GM12878 (cell line): ENCODE measurements around the gene ARMC2. TPM values are rescaled to one million over a fixed set of nuclear protein-coding genes. Genes with fewer than 3 reads are reported as not detected.

ENCODE experiments used
- BCL11A ChIP-seq: IDR thresholded peaks from 2 replicates; pipeline ENCODE4 v1.6.1; 2011; ENCODE audit warnings: low read depth, low read length
- CBX3 ChIP-seq: fragments of 200-600 bp; sonication (generic); IDR thresholded peaks from 2 replicates; pipeline ENCODE4 v1.6.1; 2016; ENCODE audit warnings: low read depth, borderline replicate concordance
- CEBPB ChIP-seq, 2 experiments: fragments of 150-350 bp in 1 of 2; IDR thresholded peaks; 2 replicates each; pipeline ENCODE4 v1.6.1; 2012 to 2014; ENCODE audit warnings: low read depth in 2 of 2, low read length in 2 of 2, borderline replicate concordance in 1 of 2, inconsistent platforms in 1 of 2
- ESRRA ChIP-seq: IDR thresholded peaks from 2 replicates; pipeline ENCODE4 v1.6.1; 2012; ENCODE audit warnings: mild to moderate bottlenecking, low read length, improper control_type of control experiment
- FOXM1 ChIP-seq: IDR thresholded peaks from 2 replicates; pipeline ENCODE4 v1.6.1; 2012; ENCODE audit warnings: low read depth, mild to moderate bottlenecking, inconsistent platforms, low read length, moderate library complexity
- HCFC1 ChIP-seq: fragments of 150-350 bp; IDR thresholded peaks from 2 replicates; pipeline ENCODE4 v1.6.1; 2014; ENCODE audit warnings: low read length
- LARP7 ChIP-seq: fragments of 450-650 bp; IDR thresholded peaks from 2 replicates; pipeline ENCODE4 v1.6.1; 2017; ENCODE audit warnings: mild to moderate bottlenecking
- PAX5 ChIP-seq: IDR thresholded peaks from 2 replicates; pipeline ENCODE4 v1.6.1; 2011; ENCODE audit warnings: low read depth, low read length, borderline replicate concordance
- PAX8 ChIP-seq: fragments of 450-650 bp; IDR thresholded peaks from 2 replicates; pipeline ENCODE4 v1.6.1; 2017; ENCODE audit warnings: mild to moderate bottlenecking, moderate library complexity
- PML ChIP-seq: IDR thresholded peaks from 2 replicates; pipeline ENCODE4 v1.6.1; 2012; ENCODE audit warnings: low read length, inconsistent platforms
- POLR2A ChIP-seq: IDR thresholded peaks from 2 replicates; pipeline ENCODE4 v1.6.1; 2011; ENCODE audit warnings: low read depth, mild to moderate bottlenecking, low read length
- POLR2AphosphoS5 ChIP-seq: IDR thresholded peaks from 2 replicates; pipeline ENCODE4 v1.6.1; 2011; ENCODE audit warnings: mild to moderate bottlenecking, low read length, inconsistent platforms
- RUNX3 ChIP-seq: IDR thresholded peaks from 2 replicates; pipeline ENCODE4 v1.6.1; 2012; ENCODE audit warnings: low read length, inconsistent platforms
- SREBF1 ChIP-seq: IDR thresholded peaks from 2 replicates; pipeline ENCODE4 v1.6.1; 2012; ENCODE audit warnings: mild to moderate bottlenecking, low read length
- STAT1 ChIP-seq: fragments of 450-650 bp; conservative IDR thresholded peaks from 2 replicates; pipeline ENCODE4 v1.6.1; 2014; ENCODE audit warnings: antibody characterized with exemption, mild to moderate bottlenecking
- TBL1XR1 ChIP-seq: IDR thresholded peaks from 2 replicates; pipeline ENCODE4 v1.6.1; 2012; ENCODE audit warnings: low read depth, low read length, improper control_type of control experiment
- YBX1 ChIP-seq: fragments of 450-650 bp; IDR thresholded peaks from 2 replicates; pipeline ENCODE4 v1.6.1; 2016; ENCODE audit warnings: antibody characterized with exemption
- YY1 ChIP-seq: IDR thresholded peaks from 2 replicates; pipeline ENCODE4 v1.6.1; 2011; ENCODE audit warnings: low read depth, mild to moderate bottlenecking, low read length
- ZZZ3 ChIP-seq: IDR thresholded peaks from 2 replicates; pipeline ENCODE4 v1.6.1; 2011; ENCODE audit warnings: low read depth; ENCODE audit not compliant: control insufficient read depth, insufficient read length
- polyA plus RNA-seq, 11 experiments: library from polyadenylated mRNA; depleted of rRNA in 4 of 11; unstranded in 6 of 11; stranded (reverse) in 5 of 11; fragments of >200 nt; fragmentation: Nextera tagmentation in 4 of 11; fragmentation: Illumina TruSeq in 1 of 11; extraction: Ambion mirVana in 4 of 11; extraction: Trizol in 1 of 11; gene quantifications; 1 replicate in 1 of 11; 2 replicates in 10 of 11; pipeline versions ENCODE4 v1.2.1 to v1.2.3, GENCODE V29; 2011 to 2016; ENCODE audit warnings: inconsistent platforms in 2 of 11, missing spikeins in 2 of 11, low read depth in 1 of 11
- total RNA-seq, 4 experiments: library from RNA; depleted of rRNA in 3 of 4; stranded (reverse); fragments of >200 nt in 3 of 4; fragmentation: Illumina TruSeq in 1 of 4; extraction: Trizol in 1 of 4; gene quantifications; 2 replicates each; pipeline versions ENCODE4 v1.2.1 to v1.2.3, GENCODE V29; 2013 to 2021
- TF ChIP-seq, protein P1 (sequence below): IDR thresholded peaks from 2 replicates; pipeline ENCODE4 v1.6.1; 2011; ENCODE audit warnings: low read depth, low read length, improper control_type of control experiment, borderline replicate concordance
- TF ChIP-seq, protein P2 (sequence below): fragments of 450-650 bp; IDR thresholded peaks from 2 replicates; pipeline ENCODE4 v1.6.1; 2017; ENCODE audit warnings: mild to moderate bottlenecking, low read depth, inconsistent platforms; ENCODE audit not compliant: poor library complexity, severe bottlenecking
- TF ChIP-seq, protein P3 (sequence below): IDR thresholded peaks from 2 replicates; pipeline ENCODE4 v1.6.1; 2012; ENCODE audit warnings: low read depth, low read length, improper control_type of control experiment
- TF ChIP-seq, protein P4 (sequence below): IDR thresholded peaks from 2 replicates; pipeline ENCODE4 v1.6.1; 2011; ENCODE audit warnings: low read depth, mild to moderate bottlenecking, low read length, moderate library complexity, borderline replicate concordance; ENCODE audit errors: extremely low read depth
- TF ChIP-seq, protein P5 (sequence below): fragments of 450-650 bp; IDR thresholded peaks from 2 replicates; pipeline ENCODE4 v1.6.1; 2017; ENCODE audit warnings: antibody characterized with exemption, mild to moderate bottlenecking, moderate library complexity

ARMC2 gene
- total and polyA plus RNA-seq, 10 of the 15 experiments (the other 5 are each of a cell fraction or from before 2014, with no cell fraction given), result 0.06 to 0.33 (median 0.21) TPM; not detected in 5

DNA sequence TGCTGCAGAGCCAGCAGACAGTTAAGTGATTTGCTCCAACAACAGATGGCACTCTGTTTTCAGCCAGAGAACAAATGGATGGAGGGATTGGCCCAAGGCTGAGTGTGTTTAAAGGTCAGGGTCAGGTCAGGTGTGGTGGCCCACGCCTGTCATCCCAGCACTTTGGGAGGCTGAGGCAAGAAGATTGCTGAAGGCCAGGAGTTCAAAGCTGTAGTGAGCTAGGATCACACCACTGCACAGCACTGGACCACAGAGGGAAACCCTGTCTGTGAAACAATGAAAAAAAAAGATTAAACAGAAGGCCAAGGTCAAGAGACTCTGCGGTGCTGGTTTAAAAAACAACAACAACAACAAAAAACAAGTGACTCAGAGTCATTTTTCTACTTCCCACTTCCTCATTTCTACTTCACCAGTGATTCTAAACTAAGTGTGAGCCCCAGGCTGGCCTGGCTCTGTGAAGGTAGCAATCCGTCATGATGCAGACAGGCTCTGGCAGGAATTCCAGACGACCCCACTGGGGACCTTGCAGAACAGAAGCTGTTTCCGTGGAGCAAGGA lies 42.5 kb upstream of the ARMC2 start (continued):
- TF ChIP-seq YY1, result no peak
- no peak for TF ChIP-seq ZZZ3
- TF ChIP-seq BCL11A, result 0 out of 2 replicates have a peak, but pooled peaks have one; percentile 33
- TF ChIP-seq RUNX3, result peak; percentile 40; the same call in 1 of the 2 replicates
- TF ChIP-seq PML, result no peak
- TF ChIP-seq, protein P1, sequence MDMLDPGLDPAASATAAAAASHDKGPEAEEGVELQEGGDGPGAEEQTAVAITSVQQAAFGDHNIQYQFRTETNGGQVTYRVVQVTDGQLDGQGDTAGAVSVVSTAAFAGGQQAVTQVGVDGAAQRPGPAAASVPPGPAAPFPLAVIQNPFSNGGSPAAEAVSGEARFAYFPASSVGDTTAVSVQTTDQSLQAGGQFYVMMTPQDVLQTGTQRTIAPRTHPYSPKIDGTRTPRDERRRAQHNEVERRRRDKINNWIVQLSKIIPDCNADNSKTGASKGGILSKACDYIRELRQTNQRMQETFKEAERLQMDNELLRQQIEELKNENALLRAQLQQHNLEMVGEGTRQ, result no peak
- TF ChIP-seq CBX3, result no peak
- no peak for TF ChIP-seq SREBF1
- TF ChIP-seq YBX1, result no peak
- TF ChIP-seq POLR2A, result no peak
- 0 out of 2 replicates have a peak, but pooled peaks have one; percentile 35 for TF ChIP-seq TBL1XR1
- TF ChIP-seq, protein P2, sequence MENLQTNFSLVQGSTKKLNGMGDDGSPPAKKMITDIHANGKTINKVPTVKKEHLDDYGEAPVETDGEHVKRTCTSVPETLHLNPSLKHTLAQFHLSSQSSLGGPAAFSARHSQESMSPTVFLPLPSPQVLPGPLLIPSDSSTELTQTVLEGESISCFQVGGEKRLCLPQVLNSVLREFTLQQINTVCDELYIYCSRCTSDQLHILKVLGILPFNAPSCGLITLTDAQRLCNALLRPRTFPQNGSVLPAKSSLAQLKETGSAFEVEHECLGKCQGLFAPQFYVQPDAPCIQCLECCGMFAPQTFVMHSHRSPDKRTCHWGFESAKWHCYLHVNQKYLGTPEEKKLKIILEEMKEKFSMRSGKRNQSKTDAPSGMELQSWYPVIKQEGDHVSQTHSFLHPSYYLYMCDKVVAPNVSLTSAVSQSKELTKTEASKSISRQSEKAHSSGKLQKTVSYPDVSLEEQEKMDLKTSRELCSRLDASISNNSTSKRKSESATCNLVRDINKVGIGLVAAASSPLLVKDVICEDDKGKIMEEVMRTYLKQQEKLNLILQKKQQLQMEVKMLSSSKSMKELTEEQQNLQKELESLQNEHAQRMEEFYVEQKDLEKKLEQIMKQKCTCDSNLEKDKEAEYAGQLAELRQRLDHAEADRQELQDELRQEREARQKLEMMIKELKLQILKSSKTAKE, result peak; percentile 19
- TF ChIP-seq, protein P3, sequence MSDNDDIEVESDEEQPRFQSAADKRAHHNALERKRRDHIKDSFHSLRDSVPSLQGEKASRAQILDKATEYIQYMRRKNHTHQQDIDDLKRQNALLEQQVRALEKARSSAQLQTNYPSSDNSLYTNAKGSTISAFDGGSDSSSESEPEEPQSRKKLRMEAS, result no peak
- TF ChIP-seq, protein P4, sequence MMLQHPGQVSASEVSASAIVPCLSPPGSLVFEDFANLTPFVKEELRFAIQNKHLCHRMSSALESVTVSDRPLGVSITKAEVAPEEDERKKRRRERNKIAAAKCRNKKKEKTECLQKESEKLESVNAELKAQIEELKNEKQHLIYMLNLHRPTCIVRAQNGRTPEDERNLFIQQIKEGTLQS, result no peak
- TF ChIP-seq POLR2AphosphoS5, result no peak
- TF ChIP-seq CEBPB (IDR thresholded peaks at IDR 0.05; ENCODE audit: borderline replicate concordance in 1 of 2, low read depth in 2 of 2, low read length in 2 of 2), result no peak
- no peak for TF ChIP-seq ESRRA
- TF ChIP-seq STAT1, result no peak
- TF ChIP-seq LARP7, result no peak
- TF ChIP-seq PAX5, result no peak
- TF ChIP-seq PAX8, result no peak
- TF ChIP-seq FOXM1, result no peak
- TF ChIP-seq, protein P5, sequence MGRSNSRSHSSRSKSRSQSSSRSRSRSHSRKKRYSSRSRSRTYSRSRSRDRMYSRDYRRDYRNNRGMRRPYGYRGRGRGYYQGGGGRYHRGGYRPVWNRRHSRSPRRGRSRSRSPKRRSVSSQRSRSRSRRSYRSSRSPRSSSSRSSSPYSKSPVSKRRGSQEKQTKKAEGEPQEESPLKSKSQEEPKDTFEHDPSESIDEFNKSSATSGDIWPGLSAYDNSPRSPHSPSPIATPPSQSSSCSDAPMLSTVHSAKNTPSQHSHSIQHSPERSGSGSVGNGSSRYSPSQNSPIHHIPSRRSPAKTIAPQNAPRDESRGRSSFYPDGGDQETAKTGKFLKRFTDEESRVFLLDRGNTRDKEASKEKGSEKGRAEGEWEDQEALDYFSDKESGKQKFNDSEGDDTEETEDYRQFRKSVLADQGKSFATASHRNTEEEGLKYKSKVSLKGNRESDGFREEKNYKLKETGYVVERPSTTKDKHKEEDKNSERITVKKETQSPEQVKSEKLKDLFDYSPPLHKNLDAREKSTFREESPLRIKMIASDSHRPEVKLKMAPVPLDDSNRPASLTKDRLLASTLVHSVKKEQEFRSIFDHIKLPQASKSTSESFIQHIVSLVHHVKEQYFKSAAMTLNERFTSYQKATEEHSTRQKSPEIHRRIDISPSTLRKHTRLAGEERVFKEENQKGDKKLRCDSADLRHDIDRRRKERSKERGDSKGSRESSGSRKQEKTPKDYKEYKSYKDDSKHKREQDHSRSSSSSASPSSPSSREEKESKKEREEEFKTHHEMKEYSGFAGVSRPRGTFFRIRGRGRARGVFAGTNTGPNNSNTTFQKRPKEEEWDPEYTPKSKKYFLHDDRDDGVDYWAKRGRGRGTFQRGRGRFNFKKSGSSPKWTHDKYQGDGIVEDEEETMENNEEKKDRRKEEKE, result no peak
- TF ChIP-seq HCFC1, result no peak
